ENCODE measurements around the gene CSF2. TPM values are rescaled to one million over a fixed set of nuclear protein-coding genes. Genes with fewer than 3 reads are reported as not detected.

Gene CSF2
- total RNA-seq, 4 donors from 2014 or later = not detected

DNA sequence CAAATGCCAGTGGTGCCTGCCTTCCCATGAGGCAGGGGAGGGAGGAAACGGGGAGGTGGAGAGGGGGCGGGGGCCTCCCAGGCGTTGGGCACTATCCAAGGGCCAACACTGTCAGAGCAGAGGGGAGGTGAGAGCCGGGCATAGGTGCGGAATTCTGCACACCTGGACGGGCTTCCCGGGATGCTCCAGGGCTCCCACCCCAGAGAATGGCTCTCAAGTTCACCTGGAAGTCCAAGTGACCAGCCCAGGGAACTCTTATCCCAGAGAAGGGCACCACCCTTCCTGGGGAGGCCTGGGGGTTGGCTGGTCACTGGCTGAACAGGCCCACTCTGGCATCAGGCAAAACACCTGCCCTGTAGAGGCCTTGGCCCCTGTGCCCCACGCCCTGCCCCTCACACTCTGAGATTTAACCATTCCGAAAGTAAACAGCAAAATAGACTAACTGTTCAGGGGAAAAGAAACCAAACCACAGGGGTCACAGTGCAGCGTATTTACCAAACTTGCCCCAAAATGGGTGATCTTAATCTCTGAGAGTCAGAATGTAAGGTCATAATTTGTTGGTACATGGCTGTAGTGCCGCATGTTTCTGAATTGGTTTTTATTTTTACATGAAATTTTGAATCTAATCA is 2.7 kb downstream of the CSF2 start:
- DNase-seq = peak in 1 of 3 donors; percentile 13
- Histone ChIP-seq H3K4me1 (no peaks in the 10 kb centered on the region), H3K36me3 (no peaks in the 10 kb centered on the region), H3K4me3 (no peak overlapping the region), H3K27me3 (no peaks in the 10 kb centered on the region), H3K27ac (peak overlapping the region in 1 of 4 donors; percentile 30), H3K9me3 (no peaks in the 10 kb centered on the region)
- TF ChIP-seq, protein P1, sequence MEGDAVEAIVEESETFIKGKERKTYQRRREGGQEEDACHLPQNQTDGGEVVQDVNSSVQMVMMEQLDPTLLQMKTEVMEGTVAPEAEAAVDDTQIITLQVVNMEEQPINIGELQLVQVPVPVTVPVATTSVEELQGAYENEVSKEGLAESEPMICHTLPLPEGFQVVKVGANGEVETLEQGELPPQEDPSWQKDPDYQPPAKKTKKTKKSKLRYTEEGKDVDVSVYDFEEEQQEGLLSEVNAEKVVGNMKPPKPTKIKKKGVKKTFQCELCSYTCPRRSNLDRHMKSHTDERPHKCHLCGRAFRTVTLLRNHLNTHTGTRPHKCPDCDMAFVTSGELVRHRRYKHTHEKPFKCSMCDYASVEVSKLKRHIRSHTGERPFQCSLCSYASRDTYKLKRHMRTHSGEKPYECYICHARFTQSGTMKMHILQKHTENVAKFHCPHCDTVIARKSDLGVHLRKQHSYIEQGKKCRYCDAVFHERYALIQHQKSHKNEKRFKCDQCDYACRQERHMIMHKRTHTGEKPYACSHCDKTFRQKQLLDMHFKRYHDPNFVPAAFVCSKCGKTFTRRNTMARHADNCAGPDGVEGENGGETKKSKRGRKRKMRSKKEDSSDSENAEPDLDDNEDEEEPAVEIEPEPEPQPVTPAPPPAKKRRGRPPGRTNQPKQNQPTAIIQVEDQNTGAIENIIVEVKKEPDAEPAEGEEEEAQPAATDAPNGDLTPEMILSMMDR (IDR thresholded peaks at IDR 0.05) = no peak
- TF ChIP-seq POLR2A (IDR thresholded peaks at IDR 0.05) = no peak

DNA sequence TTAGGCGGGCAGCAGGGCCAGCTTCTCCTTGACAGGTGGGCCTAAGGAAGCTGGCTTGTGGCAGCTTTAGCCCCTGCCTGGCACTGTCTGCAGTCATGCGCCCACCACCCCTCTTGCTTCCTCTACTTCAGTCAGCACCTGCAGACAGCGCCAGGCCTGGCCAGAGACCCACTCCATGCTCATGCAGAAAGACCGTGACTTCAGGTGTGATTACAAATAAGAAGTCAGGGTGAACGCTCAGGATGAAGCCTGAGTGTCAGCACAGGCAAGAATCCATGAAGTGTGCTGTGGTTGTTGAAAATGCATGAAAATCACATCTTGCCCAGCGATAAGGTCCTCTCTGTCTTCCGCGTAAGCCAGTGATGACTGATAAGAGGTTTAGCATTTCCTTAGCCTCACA is 3.4 kb downstream of the CSF2 start:
- H3K27ac ChIP-seq = peak overlapping the region in 1 of 4 donors; percentile 30
- H3K27me3 ChIP-seq = no peaks in the 10 kb centered on the region
- H3K36me3 ChIP-seq = no peaks in the 10 kb centered on the region

DNA sequence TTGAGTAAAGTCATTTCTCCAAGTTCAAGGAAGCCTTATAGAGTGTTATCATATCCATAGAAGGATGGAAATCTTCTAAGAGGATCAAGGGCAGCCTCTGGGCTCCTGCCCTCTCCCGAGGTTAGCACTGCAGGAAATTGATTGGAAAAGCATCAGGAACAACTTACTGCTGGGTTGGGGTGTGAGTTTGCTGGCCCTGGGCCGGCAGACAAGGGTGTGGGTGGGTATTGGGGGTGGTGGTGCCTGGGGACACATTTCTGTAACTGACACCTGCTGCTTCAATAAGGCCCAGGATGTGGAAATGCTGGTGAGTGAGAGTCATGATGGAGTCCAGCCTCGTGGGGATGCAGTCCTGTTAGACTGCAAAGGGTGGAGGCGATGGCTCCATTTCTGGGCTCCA is 5.5 kb downstream of the CSF2 start:
- Histone ChIP-seq H3K4me1 (no peaks in the 10 kb centered on the region), H3K27ac (no peak overlapping the region), H3K4me3 (no peak overlapping the region), H3K9me3 (no peaks in the 10 kb centered on the region), H3K27me3 (no peaks in the 10 kb centered on the region), H3K36me3 (no peaks in the 10 kb centered on the region)
- no peak for TF ChIP-seq POLR2A (IDR thresholded peaks at IDR 0.05)
- TF ChIP-seq, protein P1 (IDR thresholded peaks at IDR 0.05) = no peak
- DNase-seq = no peak

More for the DNA sequence above, 3.4 kb downstream of the CSF2 start:
- no peaks in the 10 kb centered on the region for H3K4me1 ChIP-seq
- DNase-seq = peak in 1 of 3 donors; percentile 24
- H3K9me3 ChIP-seq = no peaks in the 10 kb centered on the region
- TF ChIP-seq POLR2A (IDR thresholded peaks at IDR 0.05) = no peak
- TF ChIP-seq, protein P1 (IDR thresholded peaks at IDR 0.05) = no peak
- H3K4me3 ChIP-seq = no peak overlapping the region

DNA sequence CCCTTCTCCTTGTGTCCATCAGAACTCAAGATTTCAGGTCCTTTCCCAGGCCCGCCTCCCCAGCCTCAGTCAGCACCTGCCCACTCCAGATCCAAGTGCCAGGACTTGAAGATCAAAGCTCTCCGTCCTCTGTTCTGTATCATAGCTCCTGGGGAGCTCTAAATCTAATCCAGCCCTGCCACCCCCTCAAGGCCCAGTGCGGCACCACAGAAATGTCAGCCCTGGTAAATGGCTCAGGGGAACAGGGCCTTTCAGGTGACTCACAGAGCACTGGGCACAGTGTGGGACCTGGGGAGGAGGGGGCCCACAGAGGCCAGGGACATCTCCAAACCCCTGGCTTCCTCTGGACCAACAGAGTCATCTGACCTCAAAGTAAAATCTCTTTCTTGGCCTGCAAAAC is 6.0 kb downstream of the CSF2 start:
- peak in 1 of 3 donors; percentile 20 for DNase-seq
- Histone ChIP-seq H3K27me3 (no peaks in the 10 kb centered on the region), H3K36me3 (no peaks in the 10 kb centered on the region), H3K27ac (no peak overlapping the region), H3K9me3 (no peaks in the 10 kb centered on the region), H3K4me3 (no peak overlapping the region), H3K4me1 (no peaks in the 10 kb centered on the region)
- TF ChIP-seq, protein P1 (IDR thresholded peaks at IDR 0.05) = no peak
- no peak for TF ChIP-seq POLR2A (IDR thresholded peaks at IDR 0.05)

DNA sequence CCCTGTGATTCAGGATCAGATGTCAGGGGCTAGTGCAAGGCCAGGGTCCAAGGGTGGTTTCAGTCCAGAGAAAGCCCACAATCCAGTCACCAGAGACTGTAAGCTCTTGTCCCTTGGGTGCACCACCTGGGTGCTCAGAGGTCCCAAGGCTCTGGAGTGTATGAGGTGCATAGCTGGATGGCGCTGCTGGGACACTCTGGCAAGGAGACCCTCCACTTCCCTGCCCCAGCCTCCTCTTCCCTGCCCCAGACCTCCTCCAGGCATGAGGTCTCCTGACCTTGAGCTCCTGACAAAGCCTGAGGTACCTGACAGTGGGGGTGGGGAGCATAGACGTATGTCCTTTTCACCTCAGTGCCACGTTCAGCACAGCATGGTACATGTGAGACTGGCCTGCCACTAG is 7.0 kb downstream of the CSF2 start:
- no peaks in the 10 kb centered on the region for H3K36me3 ChIP-seq
- DNase-seq = peak in 1 of 3 donors; percentile 20
- no peaks in the 10 kb centered on the region for H3K4me1 ChIP-seq
- TF ChIP-seq, protein P1 (IDR thresholded peaks at IDR 0.05) = no peak
- no peak for TF ChIP-seq POLR2A (IDR thresholded peaks at IDR 0.05)
- H3K4me3 ChIP-seq = no peak overlapping the region
- no peaks in the 10 kb centered on the region for H3K27me3 ChIP-seq
- no peaks in the 10 kb centered on the region for H3K9me3 ChIP-seq
- H3K27ac ChIP-seq = no peak overlapping the region
